Kidney epithelial cell (primary cell): Measurements from ENCODE around the gene FAM20C. TPM values are rescaled to one million over a fixed set of nuclear protein-coding genes. Genes with fewer than 3 reads are reported as not detected.

Source experiments
- DNase-seq: peaks from one replicate; pipeline ENCODE4 v3.0.0-alpha.2; 2010; ENCODE audit warnings: low read depth
- H3K27me3 ChIP-seq: 2 replicates; pipeline ENCODE4 v1.6.0; 2011; ENCODE audit warnings: low read length; ENCODE audit not compliant: control insufficient read depth, insufficient read depth
- H3K36me3 ChIP-seq: 2 replicates; pipeline ENCODE4 v1.5.1; 2011; ENCODE audit warnings: low read length; ENCODE audit not compliant: control insufficient read depth, insufficient read depth
- H3K4me3 ChIP-seq: 2 replicates; pipeline ENCODE4 v1.5.1; 2011; ENCODE audit warnings: low read depth, mild to moderate bottlenecking, control low read depth, low read length
- total RNA-seq: library from RNA; depleted of rRNA; stranded (reverse); fragments of >200 nt; gene quantifications from 2 replicates; pipeline ENCODE4 v1.2.3, GENCODE V29; 2015
- TF ChIP-seq, protein P1 (sequence below): IDR thresholded peaks from 2 replicates; pipeline ENCODE4 v1.5.1; 2011; ENCODE audit warnings: mild to moderate bottlenecking, moderate library complexity, low read length, control low read depth, inconsistent platforms; ENCODE audit not compliant: insufficient read depth, poor library complexity, severe bottlenecking

The FAM20C gene
- total RNA-seq, 1 donor from 2014 or later: 39.1 TPM

DNA sequence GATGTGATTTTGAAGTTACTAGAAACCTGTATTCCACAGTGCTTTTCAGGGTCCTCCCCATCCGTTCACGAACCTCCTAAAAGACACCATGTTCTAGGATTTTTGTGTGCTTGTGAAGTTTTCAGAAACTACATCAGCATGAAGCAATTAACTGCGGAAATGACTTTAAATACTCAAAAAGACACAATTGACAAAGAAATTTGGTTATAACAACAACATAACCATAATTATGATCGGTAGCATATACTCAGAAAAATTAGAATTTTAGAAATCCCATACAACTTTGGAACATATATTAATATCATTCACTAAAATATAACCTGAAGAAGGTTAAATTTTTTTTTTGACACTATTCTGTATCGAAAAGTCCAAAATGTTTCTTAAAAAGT, 43.8 kb upstream of the FAM20C start:
- TF ChIP-seq, protein P1, sequence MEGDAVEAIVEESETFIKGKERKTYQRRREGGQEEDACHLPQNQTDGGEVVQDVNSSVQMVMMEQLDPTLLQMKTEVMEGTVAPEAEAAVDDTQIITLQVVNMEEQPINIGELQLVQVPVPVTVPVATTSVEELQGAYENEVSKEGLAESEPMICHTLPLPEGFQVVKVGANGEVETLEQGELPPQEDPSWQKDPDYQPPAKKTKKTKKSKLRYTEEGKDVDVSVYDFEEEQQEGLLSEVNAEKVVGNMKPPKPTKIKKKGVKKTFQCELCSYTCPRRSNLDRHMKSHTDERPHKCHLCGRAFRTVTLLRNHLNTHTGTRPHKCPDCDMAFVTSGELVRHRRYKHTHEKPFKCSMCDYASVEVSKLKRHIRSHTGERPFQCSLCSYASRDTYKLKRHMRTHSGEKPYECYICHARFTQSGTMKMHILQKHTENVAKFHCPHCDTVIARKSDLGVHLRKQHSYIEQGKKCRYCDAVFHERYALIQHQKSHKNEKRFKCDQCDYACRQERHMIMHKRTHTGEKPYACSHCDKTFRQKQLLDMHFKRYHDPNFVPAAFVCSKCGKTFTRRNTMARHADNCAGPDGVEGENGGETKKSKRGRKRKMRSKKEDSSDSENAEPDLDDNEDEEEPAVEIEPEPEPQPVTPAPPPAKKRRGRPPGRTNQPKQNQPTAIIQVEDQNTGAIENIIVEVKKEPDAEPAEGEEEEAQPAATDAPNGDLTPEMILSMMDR: no peak
- Histone ChIP-seq H3K27me3 (no peaks in the 10 kb centered on the region), H3K36me3 (no peaks in the 10 kb centered on the region), H3K4me3 (peak overlapping the region; percentile 56)
- no peak for DNase-seq

DNA sequence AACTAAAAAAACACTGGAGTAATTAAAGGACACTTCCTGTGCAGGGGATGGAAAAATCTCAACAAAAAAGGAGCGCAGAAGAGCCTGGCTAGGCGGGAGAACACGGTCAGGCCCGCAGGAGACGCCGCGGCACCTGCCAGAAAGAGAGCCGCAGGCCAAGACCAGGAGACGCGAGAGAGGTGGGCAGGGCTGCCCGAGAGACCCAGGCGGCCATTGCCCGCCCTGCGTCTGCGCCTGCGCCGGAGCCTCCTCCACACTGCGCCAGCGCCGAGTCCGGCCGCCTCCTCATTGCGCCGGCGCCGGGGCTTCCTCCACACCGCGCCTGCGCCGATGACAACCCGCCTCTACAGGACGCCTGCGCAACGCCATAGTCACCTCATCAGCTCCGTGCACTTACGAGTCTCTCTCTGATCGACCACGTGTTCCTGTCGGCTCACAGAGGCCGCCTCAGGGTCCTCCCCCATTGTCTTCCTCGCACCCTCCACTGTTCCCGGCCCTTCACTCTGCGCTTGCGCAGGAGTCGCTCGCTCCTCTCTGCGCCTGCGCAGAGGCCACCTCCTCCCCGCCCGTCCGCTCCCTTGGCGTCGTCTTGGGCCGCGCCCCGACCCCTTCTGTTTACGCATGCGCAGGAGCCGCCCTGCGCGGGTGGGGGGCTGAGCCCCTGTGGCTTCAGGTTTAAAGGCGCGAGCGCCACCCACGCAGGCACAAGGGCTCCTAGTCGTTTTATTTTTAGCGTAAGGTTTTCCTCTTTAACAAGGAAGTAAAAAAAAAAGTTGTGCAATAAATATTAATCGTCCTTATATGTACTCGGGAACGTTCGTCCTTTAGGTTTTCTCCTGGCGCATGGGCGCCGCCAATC, 43.2 kb upstream of the FAM20C start:
- Histone ChIP-seq H3K27me3 (no peaks in the 10 kb centered on the region), H3K4me3 (peak overlapping the region; percentile 56), H3K36me3 (no peaks in the 10 kb centered on the region)
- DNase-seq: peak; percentile 95
- TF ChIP-seq, protein P1: no peak

DNA sequence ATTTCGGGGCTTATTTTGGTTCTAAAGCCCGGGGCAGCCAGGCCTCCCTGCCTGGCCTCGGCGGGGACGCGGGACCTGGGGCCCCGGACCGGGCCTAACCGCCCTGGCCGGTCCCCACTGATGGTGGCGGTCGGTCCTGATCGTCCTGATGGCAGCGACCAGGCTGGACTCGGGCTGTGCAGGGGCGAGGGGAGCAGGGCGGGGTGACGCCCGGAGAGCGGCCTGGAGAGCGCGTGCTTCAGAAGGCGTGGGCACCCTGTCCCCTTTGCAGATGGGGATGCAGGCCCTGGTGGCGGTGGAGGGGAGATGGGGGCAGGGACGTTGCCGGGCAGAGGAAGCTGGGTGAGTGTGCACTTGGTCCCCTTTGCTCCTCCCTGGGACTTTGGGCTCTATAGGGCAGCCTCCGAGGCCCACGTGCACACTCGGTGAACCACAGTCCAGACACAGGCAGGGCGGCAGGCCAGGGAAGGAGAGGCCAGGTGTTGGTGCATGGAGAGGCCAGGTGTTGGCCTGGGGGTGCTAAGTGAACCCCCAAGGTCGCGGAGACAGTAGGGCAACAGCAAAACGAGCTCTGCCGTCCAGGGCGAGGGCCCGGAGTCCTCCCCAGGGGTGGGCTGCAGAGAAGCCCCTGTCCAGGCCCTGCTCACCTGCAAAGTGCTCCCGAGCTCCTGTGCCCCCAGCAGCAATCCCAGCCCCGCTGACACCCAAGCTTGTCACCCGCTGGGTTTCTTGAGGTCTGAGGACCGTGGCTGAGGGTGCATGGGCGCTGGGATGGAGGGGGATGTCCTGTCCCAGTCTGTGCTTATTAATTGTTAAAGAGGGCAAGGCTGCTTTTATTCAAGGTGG, 42.4 kb upstream of the FAM20C start:
- Histone ChIP-seq H3K27me3 (no peaks in the 10 kb centered on the region), H3K36me3 (no peaks in the 10 kb centered on the region), H3K4me3 (peak overlapping the region; percentile 56)
- no peak for DNase-seq
- TF ChIP-seq, protein P1: no peak

DNA sequence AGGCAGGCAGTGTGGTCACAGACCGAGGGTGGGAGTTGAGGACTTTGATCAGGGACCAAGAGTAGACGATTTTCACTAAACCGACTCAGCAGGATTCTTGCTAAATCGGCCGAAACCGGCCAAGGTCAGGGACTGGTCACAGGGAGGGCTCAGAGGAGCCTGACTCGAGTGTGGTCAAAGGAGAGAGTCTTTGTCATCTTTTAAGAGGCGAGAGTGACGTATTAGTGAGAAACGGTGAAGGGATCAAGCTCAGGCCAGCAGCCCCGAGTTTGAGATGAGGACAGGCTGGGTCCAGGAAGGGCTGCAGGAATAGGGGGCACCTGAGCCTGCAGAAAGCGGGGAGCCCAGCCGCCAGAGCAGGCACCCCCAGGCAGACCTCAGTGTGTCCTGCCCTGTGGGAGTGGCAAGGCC, 41.6 kb upstream of the FAM20C start:
- no peak overlapping the region for H3K4me3 ChIP-seq
- peak; percentile 31 for DNase-seq
- TF ChIP-seq, protein P1: no peak

DNA sequence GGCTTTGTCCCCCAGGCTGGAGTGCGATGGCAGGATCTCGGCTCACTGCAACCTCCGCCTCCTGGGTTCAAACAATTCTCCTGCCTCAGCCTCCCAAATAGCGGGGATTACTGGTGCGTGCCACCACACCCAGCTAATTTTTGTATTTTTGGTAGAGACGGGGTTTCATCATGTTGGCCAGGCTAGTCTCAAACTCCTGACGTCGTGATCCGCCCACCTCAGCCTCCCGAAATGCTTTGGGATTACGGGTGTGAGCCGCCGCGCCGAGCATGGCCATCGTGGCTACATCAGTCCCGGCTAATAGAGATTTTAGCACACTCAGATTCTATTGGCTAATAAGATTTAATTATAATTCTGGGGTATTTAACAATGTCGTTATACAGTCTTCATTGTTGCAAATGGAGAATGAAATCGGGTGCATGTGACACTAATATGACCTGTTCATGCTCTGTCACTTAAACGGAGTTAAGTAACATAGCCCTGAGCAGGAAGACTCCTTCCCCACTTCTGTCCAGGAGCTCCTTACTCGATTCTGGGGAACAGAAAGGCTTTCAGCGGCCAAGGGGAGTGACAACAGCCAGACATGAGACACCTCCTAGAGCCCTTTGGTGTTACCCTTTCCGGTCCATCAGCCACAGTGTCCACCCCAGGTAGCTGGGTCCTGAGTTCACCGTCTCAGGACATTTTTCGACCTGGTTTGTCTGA, 40.9 kb upstream of the FAM20C start:
- no peaks in the 10 kb centered on the region for H3K36me3 ChIP-seq
- DNase-seq: no peak
- H3K4me3 ChIP-seq: no peak overlapping the region
- TF ChIP-seq, protein P1: no peak
- no peaks in the 10 kb centered on the region for H3K27me3 ChIP-seq

More for the DNA sequence above, 41.6 kb upstream of the FAM20C start:
- Histone ChIP-seq H3K36me3 (no peaks in the 10 kb centered on the region), H3K27me3 (no peaks in the 10 kb centered on the region)
